HepG2 (cell line): ENCODE measurements around the gene LDLR. TPM values are rescaled to one million over a fixed set of nuclear protein-coding genes. Genes with fewer than 3 reads are reported as not detected.

Source experiments
- ATAC-seq: fragments of 200-7000 bp; cut with Tn5 transposase; 3 replicates; pipeline ENCODE4 v1.9.1; 2020; ENCODE audit warnings: mild to moderate bottlenecking, moderate library complexity
- BruUV-seq: library from RNA; stranded (reverse); fragments of 400-500 nt; replicated peaks from 2 replicates; lab custom pipeline; 2021; lab: Mats Ljungman, UMichigan
- CTCF ChIA-PET: fragments of 300-600 bp; formaldehyde crosslinking; extraction: SDS; loops from one replicate; lab custom pipeline; 2021; ENCODE audit warnings: low total read pairs, inconsistent platforms, low intra/inter-chr PET ratio; lab: Yijun Ruan, JAX
- POLR2A ChIA-PET: fragments of 350-600 bp; sonication (Branson Sonifier 250); formaldehyde crosslinking; loops from one replicate; lab custom pipeline; 2020; ENCODE audit warnings: antibody characterized with exemption, inconsistent platforms; lab: Yijun Ruan, JAX
- DNase-seq: peaks from one replicate; pipeline ENCODE4 v3.0.0-alpha.2; 2015; ENCODE audit warnings: low spot score
- FAIRE-seq: peaks from 3 replicates; lab custom pipeline; 2011; peaks lifted over from hg19 to GRCh38; lab: Jason Lieb, UNC
- H2AFZ ChIP-seq: one replicate; pipeline ENCODE4 v1.6.1; 2011; ENCODE audit warnings: low read length, inconsistent platforms
- H3K27ac ChIP-seq: fragments of 300-600 bp; 3 replicates; pipeline ENCODE4 v1.8.0; 2011; ENCODE audit warnings: mixed run types, mild to moderate bottlenecking, mixed read lengths, low read length, inconsistent platforms; ENCODE audit not compliant: insufficient read depth; ENCODE audit errors: extremely low read length
- H3K27me3 ChIP-seq, 2 experiments: fragments of 200-600 bp in 1 of 2; 2 replicates in 1 of 2; 3 replicates in 1 of 2; pipeline versions ENCODE4 v1.6.0 to v1.8.0; 2011; ENCODE audit warnings: low read length in 2 of 2, mild to moderate bottlenecking in 2 of 2, moderate library complexity in 2 of 2, inconsistent platforms in 1 of 2; ENCODE audit not compliant: insufficient read depth in 2 of 2, control insufficient read depth in 1 of 2
- H3K36me3 ChIP-seq, 2 experiments: fragments of 200-600 bp in 1 of 2; replicated peaks in 1 of 2; 2 replicates in 1 of 2; 3 replicates in 1 of 2; pipeline versions ENCODE4 v1.5.1 to v1.8.0; 2011; ENCODE audit warnings: low read length in 2 of 2, inconsistent platforms in 1 of 2; ENCODE audit not compliant: insufficient read depth in 2 of 2, control insufficient read depth in 1 of 2
- H3K4me1 ChIP-seq: 2 replicates; pipeline ENCODE4 v1.5.1; 2012; ENCODE audit warnings: low read length, inconsistent platforms; ENCODE audit not compliant: insufficient read depth
- H3K4me2 ChIP-seq: 2 replicates; pipeline ENCODE4 v1.6.0; 2011; ENCODE audit warnings: low read depth, low read length, inconsistent platforms
- H3K4me3 ChIP-seq, 3 experiments: fragments of 200-600 bp in 1 of 3; sonication (generic), shearing (Covaris generic) in 1 of 3; replicated peaks in 1 of 3; 2 replicates each; pipeline ENCODE4 v1.5.1; 2011 to 2016; ENCODE audit warnings: low read length in 3 of 3, inconsistent platforms in 2 of 3, low read depth in 2 of 3, mild to moderate bottlenecking in 2 of 3, control low read depth in 1 of 3, mixed read lengths in 1 of 3; ENCODE audit not compliant: insufficient read depth in 1 of 3
- H3K79me2 ChIP-seq: one replicate; pipeline ENCODE4 v1.6.1; 2011; ENCODE audit warnings: low read length, inconsistent platforms; ENCODE audit not compliant: insufficient read depth
- H3K9ac ChIP-seq: 2 replicates; pipeline ENCODE4 v1.6.0; 2011; ENCODE audit warnings: mild to moderate bottlenecking, low read depth, low read length, inconsistent platforms; ENCODE audit not compliant: insufficient read depth
- H3K9me3 ChIP-seq: 2 replicates; pipeline ENCODE4 v1.5.1; 2012; ENCODE audit warnings: mild to moderate bottlenecking, low read length
- H4K20me1 ChIP-seq: 2 replicates; pipeline ENCODE4 v1.6.0; 2011; ENCODE audit warnings: inconsistent platforms, mild to moderate bottlenecking, low read length, moderate library complexity; ENCODE audit not compliant: insufficient read depth
- NFATC3 ChIP-seq: sonication (generic); formaldehyde crosslinking; IDR thresholded peaks from 2 replicates; pipeline ENCODE4 v1.5.1; 2020; ENCODE audit warnings: mild to moderate bottlenecking, missing genetic modification reagents
- NFE2L1 ChIP-seq: sonication (generic); formaldehyde crosslinking; IDR thresholded peaks from 2 replicates; pipeline ENCODE4 v1.4.0; 2020; ENCODE audit warnings: missing genetic modification reagents, mild to moderate bottlenecking, borderline replicate concordance
- POLR2A ChIP-seq, 2 experiments: IDR thresholded peaks; 2 replicates each; pipeline ENCODE4 v1.6.1; 2011; ENCODE audit warnings: low read depth in 2 of 2, low read length in 2 of 2, mild to moderate bottlenecking in 1 of 2, moderate library complexity in 1 of 2; ENCODE audit not compliant: insufficient read depth in 1 of 2
- RBFOX2 ChIP-seq: fragments of 200-400 bp; formaldehyde crosslinking; IDR thresholded peaks from 2 replicates; pipeline ENCODE4 v1.6.1; 2017; ENCODE audit warnings: low read depth, mild to moderate bottlenecking, low read length
- RBM22 ChIP-seq: fragments of 200-400 bp; formaldehyde crosslinking; optimal IDR thresholded peaks from 2 replicates; pipeline ENCODE3; 2017; ENCODE audit warnings: mild to moderate bottlenecking, low read length, moderate library complexity
- WGBS: methylation state at CpG from one replicate; pipeline ENCODE4 v1.1.6; 2017; ENCODE audit warnings: low lambda C conversion rate; 5-methylcytosine and 5-hydroxymethylcytosine counted together
- in situ Hi-C: cut with HindIII; loops from 2 replicates; pipeline ENCODE4 v1.10.0; 2017; ENCODE audit warnings: low pct_unique_long_range_greater_than_20kb; ENCODE audit not compliant: extremely low pct_ligation_motif_present
- intact Hi-C: fragments of 100-400 bp; cut with micrococcal nuclease; formaldehyde crosslinking; loops from one replicate; pipeline ENCODE4 v1.10.0; 2022; ENCODE audit not compliant: unreplicated experiment
- polyA plus RNA-seq, 8 experiments: library from polyadenylated mRNA; depleted of rRNA in 3 of 8; stranded (reverse) in 7 of 8; unstranded in 1 of 8; fragments of >200 nt; fragmentation: Illumina TruSeq in 4 of 8; extraction: Trizol in 4 of 8; gene quantifications; 2 replicates each; pipeline versions ENCODE4 v1.2.1 to v1.2.3, GENCODE V29; 2011 to 2016; ENCODE audit warnings: low read depth in 4 of 8, missing spikeins in 1 of 8, mixed read lengths in 1 of 8; ENCODE audit not compliant: insufficient read depth in 1 of 8
- total RNA-seq, 5 experiments: library from RNA; depleted of rRNA; stranded (reverse); fragments of >200 nt; fragmentation: Illumina TruSeq; extraction: Trizol; gene quantifications; 2 replicates each; pipeline ENCODE4 v1.2.3, GENCODE V29; 2016; ENCODE audit warnings: low read depth in 1 of 5
- TF ChIP-seq, protein P1 (sequence below): sonication (generic); formaldehyde crosslinking; IDR thresholded peaks from 2 replicates; pipeline ENCODE4 v1.8.0; 2023; ENCODE audit warnings: mild to moderate bottlenecking, missing genetic modification reagents

LDLR gene
- total and polyA plus RNA-seq, 2 of the 13 experiments (the other 11 are each of a cell fraction or from before 2014, with no cell fraction given): 51.6 to 92.5 TPM

DNA sequence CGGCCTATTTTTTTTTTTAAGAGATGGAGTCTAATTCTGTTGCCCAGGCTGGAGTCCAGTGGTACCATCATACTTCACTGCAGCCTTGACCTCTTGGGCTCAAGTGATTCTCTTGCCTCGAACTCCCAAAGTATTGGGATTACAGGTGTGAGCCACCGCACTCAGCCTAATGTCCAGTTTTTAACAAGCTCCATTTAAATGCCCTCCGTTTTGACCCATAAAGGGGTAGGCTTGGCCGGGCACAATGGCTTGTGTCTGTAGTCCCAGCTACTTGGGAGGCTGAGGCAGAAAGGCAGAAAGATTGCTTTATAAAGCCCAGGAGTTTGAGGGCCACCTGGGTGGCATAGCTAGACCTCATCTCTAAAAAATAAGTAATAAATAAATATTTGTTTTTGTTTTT, 11.8 kb downstream of the LDLR start:
- ChIA-PET CTCF (no interaction called here), POLR2A (no interaction called here)
- in situ Hi-C loops: no loop called here
- no TSS peak for BruUV-seq
- Histone ChIP-seq H2AFZ (no peak overlapping the region), H3K36me3 (peaks cover 32 to 70% of the 10 kb centered on the region in 2 experiments), H3K9ac (no peak overlapping the region), H3K27me3 (no peaks in the 10 kb centered on the region; a peak in 1 of 5 replicates), H3K79me2 (peaks cover 46% of the 10 kb centered on the region), H3K4me3 (no peak overlapping the region), H3K27ac (no peak overlapping the region), H4K20me1 (peaks cover 85% of the 10 kb centered on the region)
- 98% methylated on average over 5 of the region's 5 CpGs for WGBS
- intact Hi-C loops: no loop called here
- no peak for DNase-seq
- no peak for FAIRE-seq
- no peak for ATAC-seq
- TF ChIP-seq, protein P1, sequence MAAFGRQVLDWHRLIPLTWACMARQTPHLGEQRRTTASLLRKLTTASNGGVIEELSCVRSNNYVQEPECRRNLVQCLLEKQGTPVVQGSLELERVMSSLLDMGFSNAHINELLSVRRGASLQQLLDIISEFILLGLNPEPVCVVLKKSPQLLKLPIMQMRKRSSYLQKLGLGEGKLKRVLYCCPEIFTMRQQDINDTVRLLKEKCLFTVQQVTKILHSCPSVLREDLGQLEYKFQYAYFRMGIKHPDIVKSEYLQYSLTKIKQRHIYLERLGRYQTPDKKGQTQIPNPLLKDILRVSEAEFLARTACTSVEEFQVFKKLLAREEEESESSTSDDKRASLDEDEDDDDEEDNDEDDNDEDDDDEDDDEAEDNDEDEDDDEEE: no peak
- TF ChIP-seq NFATC3 (CRISPR knock-in tag) (no peak), RBM22 (peak; percentile 68)
- TF ChIP-seq, all 625 proteins: peak for 1
- no peak overlapping the region for H3K4me2 ChIP-seq
- peaks cover 12% of the 10 kb centered on the region for H3K4me1 ChIP-seq
- no peaks in the 10 kb centered on the region for H3K9me3 ChIP-seq

DNA sequence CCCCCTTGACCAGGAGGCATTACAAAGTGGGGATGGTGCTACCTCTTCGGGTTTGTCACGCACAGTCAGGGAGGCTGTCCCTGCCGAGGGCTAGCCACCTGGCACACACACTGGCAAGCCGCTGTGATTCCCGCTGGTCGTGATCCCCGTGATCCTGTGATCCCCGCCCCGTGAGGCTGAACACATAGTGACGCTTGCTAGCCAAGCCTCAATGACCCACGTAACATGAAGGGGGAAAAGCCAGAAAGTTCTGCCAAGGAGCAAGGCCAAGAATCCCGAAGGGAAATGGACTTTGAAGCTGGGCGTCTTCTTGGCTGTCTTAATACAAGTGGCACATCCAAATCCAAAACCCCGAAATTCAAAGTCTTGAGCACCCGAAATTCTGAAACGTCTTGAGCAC, 13.7 kb downstream of the LDLR start:
- no peak overlapping the region for H3K4me3 ChIP-seq
- TSS peak; percentile 22 for BruUV-seq
- H3K79me2 ChIP-seq: peaks cover 31% of the 10 kb centered on the region
- no peaks in the 10 kb centered on the region; a peak in 1 of 5 replicates for H3K27me3 ChIP-seq
- in situ Hi-C loops (no loop called here), intact Hi-C loops (no loop called here)
- POLR2A ChIA-PET: no interaction called here
- no peak overlapping the region for H3K27ac ChIP-seq
- FAIRE-seq (no peak), ATAC-seq (peak; percentile 5; the same call in 1 of the 3 replicates), DNase-seq (no peak)
- 97% methylated on average over 7 of the region's 16 CpGs for WGBS
- no peak overlapping the region for H3K4me2 ChIP-seq
- H3K9ac ChIP-seq: no peak overlapping the region
- TF ChIP-seq POLR2A (IDR thresholded peaks at IDR 0.05; ENCODE audit: insufficient read depth in 1 of 2, low read depth in 2 of 2, low read length in 2 of 2): 0 out of 4 replicates have a peak, but pooled peaks of 1 of the 2 experiments have one; percentile 25
- TF ChIP-seq NFE2L1 (CRISPR knock-in tag): no peak
- TF ChIP-seq RBFOX2: 0 out of 2 replicates have a peak, but pooled peaks have one; percentile 29
- CTCF ChIA-PET: no interaction called here
- H4K20me1 ChIP-seq: peaks cover 75% of the 10 kb centered on the region
- no peaks in the 10 kb centered on the region for H3K4me1 ChIP-seq
- peaks cover 36 to 72% of the 10 kb centered on the region in 2 experiments for H3K36me3 ChIP-seq
- no peak overlapping the region for H2AFZ ChIP-seq
- no peaks in the 10 kb centered on the region for H3K9me3 ChIP-seq
